ENCODE results near the gene U2AF1.
"Not testable (repeated sequence)": the region's sequence is repeated elsewhere in the genome, so short reads cannot be mapped to it uniquely, and the experiment has no call there.

U2AF1 gene, protein sequence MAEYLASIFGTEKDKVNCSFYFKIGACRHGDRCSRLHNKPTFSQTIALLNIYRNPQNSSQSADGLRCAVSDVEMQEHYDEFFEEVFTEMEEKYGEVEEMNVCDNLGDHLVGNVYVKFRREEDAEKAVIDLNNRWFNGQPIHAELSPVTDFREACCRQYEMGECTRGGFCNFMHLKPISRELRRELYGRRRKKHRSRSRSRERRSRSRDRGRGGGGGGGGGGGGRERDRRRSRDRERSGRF

GRCh38 chr21:43106965-43107793 is at the start of gene U2AF1:
Gene U2AF1, minus strand, starts transcription at chr21:43107570. Its CDS starts 76 bp downstream, at chr21:43107494.
- DNase-seq, result peak; percentile 79

GRCh38 chr21:43153601-43154000 is 46.2 kb upstream of the U2AF1 start:
- DNase-seq, result not testable (repeated sequence)

DNA sequence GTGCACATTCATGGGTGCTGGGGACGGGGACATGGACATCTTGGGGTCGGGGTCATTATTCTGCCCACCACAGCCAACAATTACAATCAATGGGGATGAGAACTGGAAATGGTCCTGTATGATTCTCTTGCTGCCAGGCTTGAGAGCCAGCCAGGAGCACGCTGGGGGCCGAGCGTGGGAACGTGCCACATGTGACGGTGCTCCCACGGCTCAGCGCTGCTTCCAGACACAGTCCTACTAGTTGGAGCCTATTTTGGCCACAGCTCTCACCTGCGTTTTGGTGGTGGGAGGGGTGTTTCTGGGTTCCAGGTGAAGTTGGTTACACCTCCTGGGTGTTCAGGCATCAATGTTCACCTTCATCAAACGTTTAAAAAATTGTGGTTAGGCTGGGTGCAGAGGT is 42.0 kb upstream of the U2AF1 start:
- DNase-seq, result not testable (repeated sequence)

GRCh38 chr21:43147999-43148398 is 40.6 kb upstream of the U2AF1 start:
- not testable (repeated sequence) for DNase-seq

DNA sequence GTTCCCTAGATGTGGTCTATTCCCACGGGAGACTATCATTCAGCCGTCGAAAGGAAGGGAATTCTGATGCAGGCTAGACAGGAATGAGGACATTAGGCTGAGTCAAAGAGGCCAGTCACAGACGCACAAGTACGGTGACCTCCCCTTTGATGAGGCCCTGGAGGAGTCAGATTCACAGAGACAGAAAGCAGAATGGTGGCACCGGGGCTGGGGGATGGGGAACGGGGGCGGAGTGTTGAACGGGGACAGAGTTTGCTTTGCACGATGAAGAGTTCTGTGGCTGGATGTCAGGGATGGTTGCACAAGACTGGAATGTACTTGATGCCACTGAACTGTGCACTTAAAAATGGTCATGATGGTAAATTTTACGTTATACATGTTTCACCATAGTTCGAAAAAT is 39.3 kb upstream of the U2AF1 start:
- DNase-seq, result not testable (repeated sequence)

DNA sequence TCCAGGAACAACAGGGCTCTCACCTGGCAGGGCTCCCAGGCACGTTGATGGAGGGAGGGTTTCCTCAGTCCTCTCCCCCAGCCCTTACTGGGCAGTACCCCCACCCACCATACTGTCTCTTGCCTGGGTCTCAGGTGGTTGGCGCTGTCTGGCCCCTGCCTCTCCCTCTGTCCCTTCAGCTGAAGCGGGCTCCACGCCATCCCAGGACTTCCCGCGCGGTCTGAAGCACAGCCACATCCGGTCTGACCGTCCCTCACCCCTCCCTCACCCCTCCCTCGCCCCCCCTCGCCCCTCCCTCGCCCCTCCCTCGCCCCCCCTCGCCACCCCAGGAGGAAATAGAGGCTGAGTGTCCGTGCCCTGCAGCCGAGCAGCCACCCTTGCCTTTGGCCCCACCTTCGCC is 34.0 kb upstream of the U2AF1 start:
- DNase-seq, result not testable (repeated sequence)

DNA sequence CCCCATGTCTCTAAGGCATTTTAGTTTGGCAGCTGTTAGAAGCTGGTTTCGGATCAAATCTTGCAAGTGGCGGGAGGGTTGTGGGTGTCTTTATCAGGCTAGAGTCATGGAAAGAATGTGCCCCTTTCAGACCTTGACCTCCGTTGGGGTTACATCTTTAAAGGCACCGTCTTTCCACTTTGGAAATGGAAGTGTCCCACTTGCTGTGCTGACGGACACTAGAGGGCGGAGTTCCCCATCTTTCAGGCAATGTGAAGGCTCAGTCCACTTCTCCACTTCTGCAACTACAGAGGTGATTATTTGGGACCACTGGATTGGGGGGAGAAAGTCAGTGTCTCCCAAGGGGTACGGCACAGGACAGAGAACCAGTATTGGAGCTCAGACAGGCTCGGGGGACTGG is 31.6 kb upstream of the U2AF1 start:
- DNase-seq, result not testable (repeated sequence)

- DNase-seq, result not testable (repeated sequence)
These were observed 27.1 kb upstream of the U2AF1 start for GRCh38 chr21:43134520-43134919.

- DNase-seq, result not testable (repeated sequence)
These were observed 22.7 kb upstream of the U2AF1 start for GRCh38 chr21:43130094-43130493.

DNA sequence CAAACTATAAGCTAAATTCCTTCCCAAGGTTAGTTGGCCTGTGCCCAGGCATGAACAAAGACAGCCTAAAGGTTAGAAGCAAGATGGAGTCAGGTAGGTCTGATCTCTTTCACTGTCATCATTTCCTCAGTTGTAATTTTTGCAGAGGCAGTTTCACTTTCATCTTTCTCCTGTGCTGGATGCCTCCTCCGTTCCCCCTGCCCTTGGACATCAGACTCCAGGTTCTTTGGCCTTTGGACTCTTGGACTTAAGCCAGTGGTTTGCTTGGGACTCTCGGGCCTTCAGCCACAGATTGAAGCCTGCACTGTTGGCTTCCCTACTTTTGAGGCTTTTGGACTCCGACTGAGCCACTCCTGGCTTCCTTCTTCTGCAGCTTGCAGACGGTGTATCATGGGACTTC is 8.6 kb upstream of the U2AF1 start:
- DNase-seq, result not testable (repeated sequence)

DNA sequence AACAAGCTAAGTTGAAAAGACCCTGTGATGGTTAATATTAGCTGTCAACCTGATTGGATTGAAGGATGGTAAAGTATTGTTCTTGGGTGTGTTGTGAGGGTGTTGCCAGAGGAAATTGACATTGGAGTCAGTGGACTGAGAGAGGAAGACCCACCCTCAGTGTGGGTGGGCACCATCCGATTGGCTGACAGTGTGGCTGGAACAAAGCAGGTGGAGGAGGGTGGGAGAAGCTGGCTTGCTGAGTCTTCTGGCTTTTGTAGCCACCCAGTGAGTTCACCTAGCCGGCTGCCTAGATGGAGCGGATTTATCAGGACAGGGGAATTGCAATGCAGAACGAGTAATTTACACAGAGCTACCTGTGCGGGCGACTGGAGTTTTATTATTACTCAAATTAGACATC is 7.1 kb upstream of the U2AF1 start:
- DNase-seq, result not testable (repeated sequence)

- DNase-seq, result not testable (repeated sequence)
These were observed 1.6 kb upstream of the U2AF1 start for GRCh38 chr21:43109006-43109405.

DNA sequence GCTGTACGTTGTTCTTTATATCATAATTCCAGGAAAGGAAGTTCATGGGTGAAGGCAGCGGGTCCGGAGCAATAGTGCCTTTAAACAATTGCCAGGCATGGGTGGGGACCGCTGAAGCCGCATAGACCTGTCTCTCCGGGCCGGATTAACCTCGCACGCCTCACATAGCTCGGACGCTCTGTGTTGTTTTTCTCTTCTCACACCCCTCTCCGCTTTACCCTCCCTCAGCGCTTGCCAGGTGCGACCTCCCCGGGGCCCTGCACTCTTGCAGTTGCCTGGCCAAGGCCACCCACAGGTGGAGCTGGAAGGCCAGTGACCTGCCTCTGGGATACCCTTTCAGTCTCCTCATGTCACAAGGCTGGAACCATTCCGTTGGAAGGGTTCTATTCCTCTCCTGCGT is 807 bp upstream of the U2AF1 start:
- DNase-seq, result not testable (repeated sequence)

- DNase-seq, result not testable (repeated sequence)
These were observed 396 bp upstream of the U2AF1 start for GRCh38 chr21:43107794-43108137.

GRCh38 chr21:43104642-43105041 is 2.7 kb downstream of the U2AF1 start:
- not testable (repeated sequence) for DNase-seq

GRCh38 chr21:43102281-43102680 is 5.1 kb downstream of the U2AF1 start:
- DNase-seq, result not testable (repeated sequence)

- DNase-seq, result not testable (repeated sequence)
These were observed 5.7 kb downstream of the U2AF1 start for GRCh38 chr21:43101676-43102075.

DNA sequence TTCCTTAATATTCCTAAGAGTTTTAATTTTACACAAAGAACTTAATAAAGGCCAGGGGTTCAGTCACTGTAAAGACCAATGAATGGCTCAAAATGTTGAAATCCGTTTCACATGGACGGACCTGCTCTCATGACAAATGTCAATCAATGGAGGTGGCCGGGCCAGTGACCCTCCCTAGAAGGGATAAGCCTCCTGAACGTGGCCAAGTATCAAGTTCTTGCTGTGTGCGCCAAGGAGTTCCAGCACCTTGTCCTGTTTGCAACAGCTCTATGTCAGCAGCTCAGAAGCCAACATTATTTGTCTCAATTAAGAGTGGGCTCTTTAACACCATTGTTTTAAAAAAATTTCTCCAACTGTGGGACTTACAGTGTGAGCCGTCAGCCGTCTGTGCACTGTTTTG is 6.4 kb downstream of the U2AF1 start:
- DNase-seq, result not testable (repeated sequence)

GRCh38 chr21:43091979-43092614 is 15.3 kb downstream of the U2AF1 start:
- DNase-seq, result not testable (repeated sequence)

GRCh38 chr21:43090947-43091346 is 16.4 kb downstream of the U2AF1 start:
- not testable (repeated sequence) for DNase-seq

- not testable (repeated sequence) for DNase-seq
These were observed 17.9 kb downstream of the U2AF1 start for GRCh38 chr21:43089463-43089862.

DNA sequence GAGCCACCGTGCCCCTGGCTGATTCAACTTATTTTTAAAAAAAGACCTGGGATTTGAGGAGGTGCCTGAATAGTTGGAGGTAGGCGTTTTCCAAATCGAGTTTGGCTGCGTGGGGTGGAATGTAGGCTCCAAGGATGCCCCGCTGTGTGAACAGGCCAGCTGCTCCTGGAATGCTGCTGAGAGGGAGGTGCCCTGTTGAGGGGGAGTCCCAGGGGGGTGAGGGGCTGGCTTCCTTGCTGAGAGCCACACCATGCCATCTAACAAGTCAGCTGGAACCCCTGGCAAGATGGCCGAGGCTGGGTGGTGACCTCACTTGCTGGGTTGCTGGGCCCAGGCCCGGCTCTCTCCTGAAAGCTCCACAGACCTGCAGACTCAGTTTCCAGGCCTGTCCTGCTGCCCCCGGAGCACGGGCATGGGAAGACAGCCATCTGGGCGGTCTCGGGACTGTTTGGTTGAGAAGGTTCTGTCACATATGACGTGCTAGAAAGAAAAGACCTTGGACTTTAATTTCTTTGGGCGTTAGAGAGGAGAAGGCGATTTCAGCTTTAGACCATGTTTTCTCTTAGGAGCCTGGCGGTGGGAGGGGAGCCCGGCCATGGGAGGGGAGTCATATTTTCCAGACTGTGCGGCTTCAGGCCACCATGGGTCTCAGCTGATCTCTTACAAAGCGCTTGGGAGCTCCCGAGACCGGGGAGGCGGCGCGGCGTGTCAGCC is 24.6 kb downstream of the U2AF1 start:
- not testable (repeated sequence) for DNase-seq

DNA sequence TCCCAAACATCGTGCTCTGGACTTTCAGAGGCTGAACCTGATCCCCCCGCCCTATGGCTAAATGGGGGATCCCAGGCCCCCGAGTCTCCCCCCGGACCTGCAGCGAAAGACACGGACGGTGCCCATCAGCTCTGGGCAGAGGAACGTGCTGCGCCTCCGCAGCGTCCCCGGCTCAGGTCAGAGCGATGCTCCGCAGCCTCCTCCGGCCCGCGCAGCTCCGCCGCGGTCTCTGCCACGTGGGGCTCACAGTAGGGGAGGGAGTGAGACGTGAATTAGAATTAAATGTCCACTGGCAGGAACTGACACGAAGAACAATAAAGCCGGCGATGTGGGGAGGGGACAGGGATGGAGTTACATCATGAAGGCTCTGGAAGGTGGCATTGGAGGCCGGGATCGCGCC is 30.7 kb downstream of the U2AF1 start:
- not testable (repeated sequence) for DNase-seq

Data from CD4-positive, alpha-beta T cell treated with Interleukin-10 for 1 hour (primary cell).